ENCODE measurements around the gene GABBR2. TPM values are rescaled to one million over a fixed set of nuclear protein-coding genes. Genes with fewer than 3 reads are reported as not detected.

The GABBR2 gene
- total RNA-seq, 2 experiments from 2014 or later: not detected

DNA sequence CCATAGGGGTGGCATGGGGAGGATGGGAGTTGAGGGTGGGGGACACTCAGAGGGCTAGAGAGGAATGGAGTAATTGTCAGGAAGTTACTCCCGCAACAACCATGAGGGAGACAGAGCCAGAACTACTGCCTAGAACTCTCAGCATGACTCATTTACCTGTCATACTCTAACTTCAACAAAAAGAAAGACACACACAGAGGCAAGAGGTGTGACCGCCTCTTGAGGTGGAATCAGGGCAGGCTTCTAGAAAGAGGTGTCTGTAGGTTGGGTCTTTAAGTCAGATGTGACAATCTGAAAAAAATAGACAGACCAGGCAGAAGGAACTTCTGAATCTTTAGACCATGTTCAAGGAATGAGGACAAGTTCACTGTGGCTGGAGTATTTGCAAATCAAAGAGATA, 73.4 kb downstream of the GABBR2 start:
- peaks cover 2% of the 10 kb centered on the region for H3K27me3 Mint-ChIP-seq
- ChIA-PET POLR2A (no interaction called here), CTCF (no interaction called here)
- DNase-seq: no peak
- intact Hi-C loops (cut with micrococcal nuclease): no loop called here
- H3K9me3 Mint-ChIP-seq: peaks cover 3% of the 10 kb centered on the region
- H3K36me3 Mint-ChIP-seq: no peaks in the 10 kb centered on the region
- no peak overlapping the region for H3K27ac Mint-ChIP-seq
- no peak overlapping the region for H3K4me3 Mint-ChIP-seq
- no peaks in the 10 kb centered on the region for H3K4me1 Mint-ChIP-seq (ENCODE audit: low read depth)

DNA sequence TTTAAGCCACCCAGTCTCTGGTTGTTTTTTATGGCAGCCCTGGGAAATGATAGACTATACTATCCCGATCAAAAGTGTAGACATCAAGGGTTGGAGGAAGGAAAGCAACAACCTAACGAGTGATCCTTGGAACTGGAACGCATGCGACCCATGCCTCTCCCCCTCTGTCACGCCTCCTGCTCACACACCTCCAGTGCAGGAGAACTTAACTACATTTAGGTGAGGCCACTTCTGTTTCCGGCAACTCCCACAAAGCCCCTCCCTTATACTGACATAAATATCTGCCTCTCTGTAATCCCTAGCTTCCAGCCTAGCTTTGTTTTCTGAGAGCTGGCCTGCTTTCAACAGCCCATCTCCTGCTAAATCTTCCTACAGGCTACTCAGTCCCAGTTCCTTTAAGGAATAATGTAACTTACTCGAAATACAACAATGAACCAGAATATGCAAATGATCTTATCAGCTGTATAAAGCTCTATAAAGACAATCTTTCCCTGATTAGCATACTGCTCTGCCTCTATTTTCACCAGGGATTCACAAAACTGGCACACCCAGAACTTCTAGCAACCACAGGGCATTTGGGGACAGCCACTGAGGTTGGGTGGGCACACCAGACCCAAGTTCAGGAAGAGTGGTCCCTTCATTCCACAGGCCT, 73.9 kb downstream of the GABBR2 start:
- no peaks in the 10 kb centered on the region for H3K4me1 Mint-ChIP-seq (ENCODE audit: low read depth)
- ChIA-PET CTCF (no interaction called here), POLR2A (no interaction called here)
- no peak for DNase-seq
- no peak overlapping the region for H3K27ac Mint-ChIP-seq
- intact Hi-C loops (cut with micrococcal nuclease): no loop called here
- H3K36me3 Mint-ChIP-seq: no peaks in the 10 kb centered on the region
- H3K9me3 Mint-ChIP-seq: peaks cover 3% of the 10 kb centered on the region
- H3K27me3 Mint-ChIP-seq: peaks cover 5% of the 10 kb centered on the region
- no peak overlapping the region for H3K4me3 Mint-ChIP-seq

DNA sequence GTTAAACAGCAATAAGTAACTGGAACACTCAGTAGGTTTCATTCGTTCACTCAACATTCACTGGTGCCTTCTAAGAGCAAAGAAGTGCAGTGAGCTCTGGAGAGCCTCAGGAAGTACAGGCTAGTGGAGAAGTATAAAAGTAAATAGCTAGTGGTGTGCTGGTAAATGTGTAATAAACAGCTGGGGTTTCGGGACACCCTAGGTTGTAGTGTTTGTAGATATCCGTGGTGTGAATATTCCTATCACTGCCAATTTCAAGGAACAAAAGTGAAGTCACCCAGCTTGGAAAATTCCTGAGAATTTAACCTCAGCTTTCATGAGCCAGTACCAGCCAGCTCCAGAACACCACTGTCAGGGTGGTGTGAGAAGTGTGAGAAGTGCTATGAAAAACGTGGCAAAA, 75.9 kb downstream of the GABBR2 start:
- CTCF ChIA-PET: no interaction called here
- no peaks in the 10 kb centered on the region for H3K36me3 Mint-ChIP-seq
- intact Hi-C loops (cut with micrococcal nuclease): no loop called here
- no peak overlapping the region for H3K27ac Mint-ChIP-seq
- no peak for DNase-seq
- H3K4me3 Mint-ChIP-seq: no peak overlapping the region
- POLR2A ChIA-PET: no interaction called here
- peaks cover 3% of the 10 kb centered on the region for H3K9me3 Mint-ChIP-seq
- H3K27me3 Mint-ChIP-seq: peaks cover 10% of the 10 kb centered on the region
- no peaks in the 10 kb centered on the region for H3K4me1 Mint-ChIP-seq (ENCODE audit: low read depth)

DNA sequence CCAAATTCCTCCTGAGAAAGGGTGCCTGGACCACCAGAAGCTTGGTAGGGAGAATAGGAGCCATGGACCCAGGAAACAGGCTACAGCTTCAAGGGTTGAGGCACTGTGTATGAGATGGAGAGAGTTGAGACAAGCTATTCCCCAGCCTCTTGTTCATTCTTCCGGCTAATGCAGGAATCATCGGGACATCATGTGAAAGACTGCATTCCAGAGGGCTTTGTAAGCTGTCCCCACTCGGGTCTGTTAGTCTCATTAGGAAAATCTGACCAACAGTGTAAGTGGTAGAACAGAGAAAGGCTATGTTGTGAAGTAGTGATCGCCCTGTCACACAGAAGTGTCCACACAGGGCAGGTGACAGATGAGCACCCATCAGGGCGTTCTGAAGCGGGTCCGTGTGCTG, 81.4 kb downstream of the GABBR2 start:
- Mint-ChIP-seq H3K4me1 (ENCODE audit: low read depth) (no peaks in the 10 kb centered on the region), H3K27ac (no peak overlapping the region), H3K27me3 (peaks cover 17% of the 10 kb centered on the region), H3K36me3 (no peaks in the 10 kb centered on the region), H3K9me3 (no peaks in the 10 kb centered on the region), H3K4me3 (no peak overlapping the region)
- intact Hi-C loops (cut with micrococcal nuclease): no loop called here
- ChIA-PET POLR2A (no interaction called here), CTCF (no interaction called here)
- DNase-seq: no peak

DNA sequence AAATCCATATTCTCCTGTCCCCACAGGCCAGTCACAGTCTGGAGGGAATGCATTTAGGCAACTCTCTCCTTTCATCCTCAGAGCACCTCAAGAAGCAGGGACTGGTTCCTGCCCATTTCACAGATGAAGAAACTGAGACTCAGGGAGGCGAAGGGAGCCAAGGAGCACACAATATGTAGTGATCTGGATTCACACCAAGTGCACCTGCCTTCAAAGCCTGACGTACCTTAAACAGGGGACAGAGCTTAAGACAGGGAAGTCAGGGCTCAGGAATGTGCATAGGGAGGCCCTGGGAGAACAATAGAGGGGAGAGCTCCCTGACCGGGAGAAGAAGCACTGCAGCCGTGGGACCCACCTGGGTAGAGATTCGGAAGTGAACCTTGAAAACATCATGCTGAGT, 83.0 kb downstream of the GABBR2 start:
- Mint-ChIP-seq H3K36me3 (no peaks in the 10 kb centered on the region), H3K4me1 (ENCODE audit: low read depth) (no peaks in the 10 kb centered on the region), H3K9me3 (no peaks in the 10 kb centered on the region), H3K4me3 (no peak overlapping the region), H3K27ac (no peak overlapping the region), H3K27me3 (peaks cover 18% of the 10 kb centered on the region)
- CTCF ChIA-PET: no interaction called here
- POLR2A ChIA-PET: no interaction called here
- DNase-seq: no peak
- intact Hi-C loops (cut with micrococcal nuclease): no loop called here

DNA sequence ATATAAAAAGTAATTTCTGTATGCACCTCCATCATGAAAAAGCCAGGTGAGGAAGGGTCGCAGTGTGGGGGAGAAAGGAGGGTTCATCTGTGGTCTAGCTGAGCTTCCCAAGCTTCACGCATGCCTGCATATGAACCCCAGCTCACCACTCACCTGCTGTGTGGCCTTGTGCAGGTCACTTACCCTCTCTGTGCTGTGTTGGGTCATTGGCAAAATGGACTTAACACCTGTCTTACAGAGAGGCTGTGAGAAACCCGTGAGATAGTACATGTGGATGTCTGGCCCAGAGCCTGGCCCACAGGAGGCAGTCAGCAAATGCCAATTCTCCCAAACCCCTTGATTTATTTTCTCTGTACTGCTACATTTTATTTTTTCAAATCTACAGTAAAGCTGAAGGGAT, 88.9 kb downstream of the GABBR2 start:
- intact Hi-C loops (cut with micrococcal nuclease): no loop called here
- ChIA-PET CTCF (no interaction called here), POLR2A (no interaction called here)
- Mint-ChIP-seq H3K27me3 (peaks cover 10% of the 10 kb centered on the region), H3K9me3 (no peaks in the 10 kb centered on the region), H3K36me3 (no peaks in the 10 kb centered on the region), H3K27ac (no peak overlapping the region), H3K4me3 (no peak overlapping the region), H3K4me1 (ENCODE audit: low read depth) (no peaks in the 10 kb centered on the region)
- no peak for DNase-seq

DNA sequence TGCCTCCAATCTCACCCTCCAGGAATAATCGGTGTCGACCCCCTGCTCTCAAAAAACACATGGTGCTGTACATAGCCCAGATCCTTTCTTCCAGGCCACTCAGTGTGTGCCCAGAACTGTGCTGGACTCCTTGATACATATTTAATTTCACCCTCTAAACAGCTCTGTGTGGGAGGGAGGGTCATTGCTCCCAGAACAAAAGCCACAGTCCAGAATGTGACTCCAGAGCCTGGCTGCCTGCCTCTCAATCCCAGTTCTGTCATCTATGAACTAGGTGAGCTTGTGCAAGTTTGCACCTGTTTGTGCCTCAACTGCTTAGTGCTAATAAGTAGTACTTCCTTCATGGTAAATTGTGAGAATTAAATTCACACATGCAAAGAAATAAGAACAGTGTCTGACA, 93.1 kb downstream of the GABBR2 start:
- POLR2A ChIA-PET: interaction anchor here (0.6 kb wide), 1 partner anchor 89 kb away, joined by 3 read pairs; no protein-coding TSS in a partner anchor
- intact Hi-C loops (cut with micrococcal nuclease): no loop called here
- Mint-ChIP-seq H3K27ac (no peak overlapping the region), H3K4me3 (no peak overlapping the region), H3K4me1 (ENCODE audit: low read depth) (no peaks in the 10 kb centered on the region), H3K27me3 (peaks cover 5% of the 10 kb centered on the region), H3K9me3 (no peaks in the 10 kb centered on the region), H3K36me3 (no peaks in the 10 kb centered on the region)
- CTCF ChIA-PET: no interaction called here
- DNase-seq: no peak

DNA sequence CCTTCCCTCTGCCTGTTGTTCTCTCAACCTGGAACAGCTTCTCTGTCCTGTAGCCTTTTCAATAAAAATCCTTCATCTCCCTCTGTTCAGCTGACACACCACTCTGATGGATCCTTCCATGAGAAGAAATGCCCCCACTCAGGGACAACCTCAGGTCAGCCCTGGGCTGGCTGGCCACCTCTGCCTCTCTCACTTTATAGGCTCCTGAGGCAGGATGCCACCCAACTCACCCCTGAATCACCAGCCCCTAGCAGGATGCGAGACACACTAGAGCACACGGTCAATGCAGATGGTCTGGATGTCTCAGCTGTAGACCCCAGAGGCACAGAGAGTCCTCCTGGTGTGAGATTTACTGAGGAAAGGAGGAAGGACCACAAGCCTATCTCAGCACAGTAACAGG, 93.8 kb downstream of the GABBR2 start:
- CTCF ChIA-PET: no interaction called here
- no peak overlapping the region for H3K4me3 Mint-ChIP-seq
- intact Hi-C loops (cut with micrococcal nuclease): no loop called here

DNA sequence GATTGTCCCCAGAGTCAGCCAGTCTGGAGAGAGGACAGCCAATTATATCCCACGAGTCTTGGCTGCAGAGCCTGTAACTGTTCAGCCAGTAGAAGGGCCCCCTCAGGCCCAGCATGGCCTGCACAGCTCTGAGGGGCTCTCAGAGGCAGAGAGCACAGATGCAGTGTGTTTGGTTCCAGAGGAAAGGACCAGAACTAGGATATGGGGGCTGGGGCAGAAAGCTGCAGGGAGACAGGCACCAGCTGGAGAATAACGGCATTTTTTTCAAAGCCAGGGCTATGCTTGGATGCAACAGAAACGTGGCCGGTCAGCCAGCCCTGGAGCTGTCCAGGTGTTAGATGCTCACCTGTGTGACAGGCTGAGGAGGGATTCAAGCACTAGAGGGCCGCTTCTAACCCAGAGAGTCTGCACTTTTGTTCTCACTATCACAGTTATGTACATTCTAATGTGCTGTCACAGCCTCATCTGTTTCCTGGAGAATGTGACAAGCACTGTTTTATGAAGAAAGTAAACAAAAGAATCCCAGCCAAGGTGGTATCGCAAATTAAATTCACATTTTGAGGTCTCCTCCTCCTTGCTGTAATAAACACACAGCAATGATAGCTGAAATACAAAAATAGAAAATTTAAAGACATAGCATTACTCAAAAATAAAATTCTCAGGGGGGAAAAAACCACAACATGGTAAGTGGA, 96.5 kb downstream of the GABBR2 start:
- CTCF ChIA-PET: no interaction called here
- H3K36me3 Mint-ChIP-seq: no peaks in the 10 kb centered on the region
- intact Hi-C loops (cut with micrococcal nuclease): no loop called here
- H3K4me3 Mint-ChIP-seq: no peak overlapping the region
- DNase-seq: no peak
- H3K27me3 Mint-ChIP-seq: peaks cover 8% of the 10 kb centered on the region
- H3K9me3 Mint-ChIP-seq: no peaks in the 10 kb centered on the region
- H3K4me1 Mint-ChIP-seq (ENCODE audit: low read depth): no peaks in the 10 kb centered on the region
- H3K27ac Mint-ChIP-seq: no peak overlapping the region
- POLR2A ChIA-PET: no interaction called here

More for the DNA sequence above, 93.8 kb downstream of the GABBR2 start:
- Mint-ChIP-seq H3K36me3 (no peaks in the 10 kb centered on the region), H3K9me3 (no peaks in the 10 kb centered on the region), H3K27me3 (peaks cover 5% of the 10 kb centered on the region), H3K4me1 (ENCODE audit: low read depth) (no peaks in the 10 kb centered on the region), H3K27ac (no peak overlapping the region)
- no peak for DNase-seq
- POLR2A ChIA-PET: no interaction called here

DNA sequence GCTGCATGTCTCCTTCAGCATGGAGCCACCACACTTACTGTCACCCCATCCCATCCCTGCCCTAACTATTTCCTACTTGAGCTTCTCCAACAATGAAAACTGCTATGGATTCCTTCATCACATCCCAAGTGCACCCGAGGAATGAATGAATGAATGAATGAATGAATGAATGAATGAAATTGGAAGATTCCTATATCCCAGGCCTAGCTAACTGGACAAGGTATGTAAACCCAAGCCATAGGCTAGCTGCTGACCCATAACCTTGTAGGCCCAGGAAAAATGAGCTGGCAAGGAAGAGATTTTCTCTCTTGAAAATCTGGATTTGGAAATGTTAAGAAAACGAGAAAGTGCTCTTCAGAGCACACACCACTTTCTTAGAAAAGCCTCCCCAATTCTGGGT, 97.4 kb downstream of the GABBR2 start:
- H3K4me1 Mint-ChIP-seq (ENCODE audit: low read depth): no peaks in the 10 kb centered on the region
- DNase-seq: no peak
- H3K4me3 Mint-ChIP-seq: no peak overlapping the region
- ChIA-PET POLR2A (no interaction called here), CTCF (no interaction called here)
- no peak overlapping the region for H3K27ac Mint-ChIP-seq
- no peaks in the 10 kb centered on the region for H3K36me3 Mint-ChIP-seq
- H3K9me3 Mint-ChIP-seq: no peaks in the 10 kb centered on the region
- intact Hi-C loops (cut with micrococcal nuclease): no loop called here
- H3K27me3 Mint-ChIP-seq: peaks cover 8% of the 10 kb centered on the region

DNA sequence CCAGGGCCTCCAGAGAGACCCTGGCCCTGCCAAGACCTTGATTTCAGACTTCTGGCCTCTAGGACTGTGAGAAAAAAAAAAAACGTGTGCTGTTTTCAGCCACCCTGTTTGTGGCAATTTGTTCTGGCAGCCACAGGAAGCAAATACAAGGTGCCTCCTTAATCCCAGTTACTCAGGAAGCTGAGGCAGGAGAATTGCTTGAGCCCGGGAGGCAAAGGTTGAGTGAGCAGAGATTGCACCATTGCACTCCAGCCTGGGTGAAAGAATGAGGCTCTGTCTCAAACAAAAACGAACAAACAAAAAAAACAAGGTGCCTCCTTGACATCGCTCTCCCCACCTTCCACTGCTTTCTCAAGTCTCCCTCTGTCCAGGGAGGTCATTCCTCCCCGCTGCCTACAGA, 98.0 kb downstream of the GABBR2 start:
- CTCF ChIA-PET: no interaction called here
- no peak overlapping the region for H3K27ac Mint-ChIP-seq
- peaks cover 8% of the 10 kb centered on the region for H3K27me3 Mint-ChIP-seq
- H3K4me1 Mint-ChIP-seq (ENCODE audit: low read depth): no peaks in the 10 kb centered on the region
- no peaks in the 10 kb centered on the region for H3K9me3 Mint-ChIP-seq
- no peak for DNase-seq
- H3K36me3 Mint-ChIP-seq: no peaks in the 10 kb centered on the region
- POLR2A ChIA-PET: no interaction called here
- intact Hi-C loops (cut with micrococcal nuclease): no loop called here
- H3K4me3 Mint-ChIP-seq: no peak overlapping the region

DNA sequence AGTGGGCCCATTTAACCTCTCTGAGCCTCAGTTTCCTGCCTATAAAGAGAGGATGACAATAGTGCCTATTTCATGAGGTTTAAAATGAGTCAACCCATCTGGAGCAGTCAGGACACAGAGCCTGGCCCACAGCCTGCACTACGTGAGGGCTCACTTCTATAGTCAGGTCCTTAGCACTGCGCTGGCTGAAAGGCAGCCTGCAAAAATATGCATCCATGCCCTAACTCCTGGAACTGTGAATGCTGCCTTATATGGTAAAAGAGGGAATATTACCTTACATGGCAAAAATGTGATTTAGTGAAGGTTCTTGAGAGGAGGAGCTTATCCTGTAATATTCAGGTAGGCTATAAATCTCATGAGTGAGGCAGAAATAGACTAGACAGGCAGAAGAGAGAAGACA, 98.5 kb downstream of the GABBR2 start:
- DNase-seq: no peak
- H3K4me3 Mint-ChIP-seq: no peak overlapping the region
- intact Hi-C loops (cut with micrococcal nuclease): no loop called here
- H3K27me3 Mint-ChIP-seq: peaks cover 8% of the 10 kb centered on the region
- POLR2A ChIA-PET: no interaction called here
- CTCF ChIA-PET: no interaction called here
- H3K9me3 Mint-ChIP-seq: no peaks in the 10 kb centered on the region
- H3K4me1 Mint-ChIP-seq (ENCODE audit: low read depth): no peaks in the 10 kb centered on the region
- H3K27ac Mint-ChIP-seq: no peak overlapping the region
- H3K36me3 Mint-ChIP-seq: no peaks in the 10 kb centered on the region

DNA sequence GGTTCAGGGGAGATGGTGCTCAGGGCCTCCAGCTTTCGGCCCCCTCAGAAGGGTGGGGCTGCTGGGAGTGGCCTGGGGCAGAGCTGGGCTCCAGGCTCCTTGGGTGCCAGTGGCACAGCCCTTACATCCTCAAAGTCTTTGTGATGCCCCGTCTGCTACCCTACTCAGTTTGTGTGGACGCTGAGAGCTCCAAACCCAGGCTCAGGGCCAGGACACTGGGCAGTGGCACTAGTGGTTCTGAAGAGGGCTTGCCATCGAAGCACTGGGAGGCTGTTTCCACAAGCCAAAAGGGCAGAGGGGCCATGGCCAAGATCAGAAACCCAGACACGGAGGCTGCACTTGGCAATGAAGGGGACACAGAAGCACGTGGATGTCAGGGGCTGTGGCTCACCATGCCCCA, 99.1 kb downstream of the GABBR2 start:
- POLR2A ChIA-PET: no interaction called here
- DNase-seq: no peak
- no peak overlapping the region for H3K27ac Mint-ChIP-seq
- intact Hi-C loops (cut with micrococcal nuclease): no loop called here
- CTCF ChIA-PET: no interaction called here
- H3K9me3 Mint-ChIP-seq: no peaks in the 10 kb centered on the region
- peaks cover 9% of the 10 kb centered on the region for H3K27me3 Mint-ChIP-seq
- no peaks in the 10 kb centered on the region for H3K36me3 Mint-ChIP-seq
- no peaks in the 10 kb centered on the region for H3K4me1 Mint-ChIP-seq (ENCODE audit: low read depth)
- no peak overlapping the region for H3K4me3 Mint-ChIP-seq

Data from activated CD4-positive, alpha-beta memory T cell treated with anti-CD3 and anti-CD28 coated beads for 36 hours (primary cell).